ENCODE measurements around the gene EMILIN2. TPM values are rescaled to one million over a fixed set of nuclear protein-coding genes. Genes with fewer than 3 reads are reported as not detected.

EMILIN2 gene
- total and polyA plus RNA-seq, 8 donors = 0.43 to 11.0 (median 3.4) TPM

GRCh38 chr18:2958819-2959298 is 112.1 kb downstream of the EMILIN2 start:
- no peak overlapping the region for H3K4me3 ChIP-seq
- H3K4me1 ChIP-seq = peaks cover 0 to 15% (median 4%) of the 10 kb centered on the region in 3 donors
- peak in 3 of 4 donors; percentile 53 to 60 (median 56) for ATAC-seq
- peak overlapping the region in 1 of 4 donors; percentile 9 for H3K27ac ChIP-seq
- H3K36me3 ChIP-seq = no peaks in the 10 kb centered on the region
- intact Hi-C loops (cut with DNase I) = no loop called here
- H3K27me3 ChIP-seq = no peaks in the 10 kb centered on the region
- no peak for TF ChIP-seq CTCF (IDR thresholded peaks at IDR 0.05)
- FAIRE-seq = no peak
- no peaks in the 10 kb centered on the region for H3K9me3 ChIP-seq
- no peak for DNase-seq

GRCh38 chr18:2959341-2959740 is 112.5 kb downstream of the EMILIN2 start:
- 48 to 52% methylated on average over 2 of the region's 2 CpGs for WGBS, 2 donors
- Histone ChIP-seq H3K36me3 (no peaks in the 10 kb centered on the region), H3K27ac (no peak overlapping the region), H3K27me3 (no peaks in the 10 kb centered on the region), H3K9me3 (no peaks in the 10 kb centered on the region), H3K4me3 (no peak overlapping the region), H3K4me1 (peaks cover 0 to 15% (median 4%) of the 10 kb centered on the region in 3 donors)
- ATAC-seq (peak in 1 of 4 donors; percentile 24), FAIRE-seq (no peak), DNase-seq (no peak)
- TF ChIP-seq CTCF (IDR thresholded peaks at IDR 0.05) = no peak
- intact Hi-C loops (cut with DNase I) = no loop called here

- H3K27me3 ChIP-seq = no peaks in the 10 kb centered on the region
- no peaks in the 10 kb centered on the region for H3K9me3 ChIP-seq
- peak overlapping the region in 2 of 4 donors; percentile 20 to 22 for H3K27ac ChIP-seq
- TF ChIP-seq CTCF (IDR thresholded peaks at IDR 0.05) = no peak
- DNase-seq (no peak), ATAC-seq (peak in 1 of 4 donors; percentile 33), FAIRE-seq (no peak)
- 88 to 91% methylated on average over 7 of the region's 7 CpGs for WGBS, 2 donors
- H3K36me3 ChIP-seq = no peaks in the 10 kb centered on the region
- intact Hi-C loops (cut with DNase I) = no loop called here
- H3K4me1 ChIP-seq = peaks cover 0 to 15% (median 4%) of the 10 kb centered on the region in 3 donors
- H3K4me3 ChIP-seq = no peak overlapping the region
These were observed 114.3 kb downstream of the EMILIN2 start for GRCh38 chr18:2960983-2961696.

GRCh38 chr18:2961821-2962220 is 115.0 kb downstream of the EMILIN2 start:
- 64 to 76% methylated on average over 4 of the region's 4 CpGs for WGBS, 2 donors
- TF ChIP-seq CTCF (IDR thresholded peaks at IDR 0.05) = no peak
- Histone ChIP-seq H3K36me3 (no peaks in the 10 kb centered on the region), H3K9me3 (no peaks in the 10 kb centered on the region), H3K27ac (no peak overlapping the region), H3K4me1 (peaks cover 0 to 15% (median 4%) of the 10 kb centered on the region in 3 donors), H3K27me3 (no peaks in the 10 kb centered on the region), H3K4me3 (no peak overlapping the region)
- DNase-seq (no peak), ATAC-seq (peak in 3 of 4 donors; percentile 31 to 37 (median 36)), FAIRE-seq (no peak)
- intact Hi-C loops (cut with DNase I) = no loop called here

- no peak for DNase-seq
- Histone ChIP-seq H3K9me3 (no peaks in the 10 kb centered on the region), H3K27ac (no peak overlapping the region), H3K4me3 (no peak overlapping the region), H3K27me3 (no peaks in the 10 kb centered on the region), H3K4me1 (peaks cover 0 to 15% (median 4%) of the 10 kb centered on the region in 3 donors), H3K36me3 (no peaks in the 10 kb centered on the region)
- no peak for FAIRE-seq
- TF ChIP-seq CTCF (IDR thresholded peaks at IDR 0.05) = no peak
- intact Hi-C loops (cut with DNase I) = no loop called here
- ATAC-seq = no peak
- WGBS, 2 donors = 88 to 95% methylated on average over 3 of the region's 3 CpGs
These were observed 116.2 kb downstream of the EMILIN2 start for GRCh38 chr18:2963048-2963447.

Measured in pancreas (tissue), 10 donors.